Measurements from ENCODE around the gene CNIH3.

GRCh38 chr1:224622831-224623230 is 6.7 kb downstream of the CNIH3 start:
- TF ChIP-seq POLR2A (IDR thresholded peaks at IDR 0.05) (no peak), EP300 (IDR thresholded peaks at IDR 0.05) (no peak)
- TF ChIP-seq, protein P1, sequence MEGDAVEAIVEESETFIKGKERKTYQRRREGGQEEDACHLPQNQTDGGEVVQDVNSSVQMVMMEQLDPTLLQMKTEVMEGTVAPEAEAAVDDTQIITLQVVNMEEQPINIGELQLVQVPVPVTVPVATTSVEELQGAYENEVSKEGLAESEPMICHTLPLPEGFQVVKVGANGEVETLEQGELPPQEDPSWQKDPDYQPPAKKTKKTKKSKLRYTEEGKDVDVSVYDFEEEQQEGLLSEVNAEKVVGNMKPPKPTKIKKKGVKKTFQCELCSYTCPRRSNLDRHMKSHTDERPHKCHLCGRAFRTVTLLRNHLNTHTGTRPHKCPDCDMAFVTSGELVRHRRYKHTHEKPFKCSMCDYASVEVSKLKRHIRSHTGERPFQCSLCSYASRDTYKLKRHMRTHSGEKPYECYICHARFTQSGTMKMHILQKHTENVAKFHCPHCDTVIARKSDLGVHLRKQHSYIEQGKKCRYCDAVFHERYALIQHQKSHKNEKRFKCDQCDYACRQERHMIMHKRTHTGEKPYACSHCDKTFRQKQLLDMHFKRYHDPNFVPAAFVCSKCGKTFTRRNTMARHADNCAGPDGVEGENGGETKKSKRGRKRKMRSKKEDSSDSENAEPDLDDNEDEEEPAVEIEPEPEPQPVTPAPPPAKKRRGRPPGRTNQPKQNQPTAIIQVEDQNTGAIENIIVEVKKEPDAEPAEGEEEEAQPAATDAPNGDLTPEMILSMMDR (IDR thresholded peaks at IDR 0.05) = no peak

All from upper lobe of left lung (tissue), 4 donors.